Measurements from ENCODE around the gene EMC6.

Gene EMC6

DNA sequence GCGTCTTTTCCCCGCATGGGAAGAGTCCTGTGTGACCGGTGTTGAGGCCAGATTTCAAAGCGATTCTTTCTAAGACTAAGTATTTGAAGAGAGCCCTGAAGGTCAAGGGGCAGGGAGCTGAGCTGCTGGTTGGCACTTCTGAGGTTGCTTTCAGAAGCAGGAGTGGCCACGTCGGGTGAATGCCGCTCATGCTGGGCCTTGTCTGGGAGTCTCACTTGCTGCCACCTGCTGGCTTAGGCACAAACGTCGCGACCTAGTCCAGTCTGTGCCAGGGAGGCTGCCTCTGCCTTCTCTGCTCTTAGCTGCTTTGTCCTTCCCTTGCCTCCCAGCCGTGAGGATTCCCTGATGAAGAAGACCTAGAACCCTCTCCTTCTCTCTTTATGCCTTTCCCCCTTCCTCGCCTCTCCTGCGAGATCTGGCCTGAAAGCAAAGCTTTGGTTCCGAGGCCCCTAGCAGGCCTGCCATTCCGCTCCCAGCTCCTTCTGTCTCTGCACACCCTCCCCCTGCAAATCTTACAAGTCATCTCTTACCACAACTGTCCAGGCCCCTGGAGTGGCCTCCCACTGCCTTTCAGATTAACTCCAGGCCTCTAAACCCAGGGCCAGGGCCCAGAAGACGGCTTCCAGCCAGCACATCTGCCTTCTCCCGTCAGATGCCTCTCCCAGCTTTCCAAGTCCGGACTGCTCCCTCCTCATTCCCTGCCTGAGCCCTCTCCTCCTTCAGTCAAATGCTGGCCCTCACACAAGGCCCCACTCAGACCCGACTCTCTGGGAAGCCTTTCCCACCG is 20.6 kb upstream of the EMC6 start:
- peak; percentile 29 for DNase-seq (ENCODE audit: low read depth, low spot score)
- H3K4me3 ChIP-seq (ENCODE audit: low read length): no peak overlapping the region

DNA sequence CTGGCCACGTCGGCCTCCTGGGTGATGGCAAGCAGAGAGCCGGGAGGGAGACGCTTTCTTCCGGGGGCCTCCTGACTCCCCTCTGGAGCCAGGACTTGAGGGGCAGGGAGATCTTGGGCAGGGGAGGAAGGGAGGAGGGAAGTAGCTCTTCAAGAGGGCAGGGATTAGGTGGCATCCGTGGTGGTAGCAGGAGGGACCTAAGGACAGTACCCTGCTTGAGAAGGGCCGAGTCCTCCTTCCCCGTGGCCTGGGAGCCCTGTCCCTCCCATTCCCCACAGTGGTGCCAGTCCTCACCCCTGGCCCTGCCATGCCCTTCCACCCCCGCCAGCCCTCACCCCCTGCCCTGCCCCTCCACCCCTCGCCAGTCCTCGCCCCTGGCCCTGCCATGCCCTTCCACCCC is 12.8 kb upstream of the EMC6 start:
- DNase-seq (ENCODE audit: low read depth, low spot score): no peak
- H3K4me3 ChIP-seq (ENCODE audit: low read length): no peak overlapping the region

DNA sequence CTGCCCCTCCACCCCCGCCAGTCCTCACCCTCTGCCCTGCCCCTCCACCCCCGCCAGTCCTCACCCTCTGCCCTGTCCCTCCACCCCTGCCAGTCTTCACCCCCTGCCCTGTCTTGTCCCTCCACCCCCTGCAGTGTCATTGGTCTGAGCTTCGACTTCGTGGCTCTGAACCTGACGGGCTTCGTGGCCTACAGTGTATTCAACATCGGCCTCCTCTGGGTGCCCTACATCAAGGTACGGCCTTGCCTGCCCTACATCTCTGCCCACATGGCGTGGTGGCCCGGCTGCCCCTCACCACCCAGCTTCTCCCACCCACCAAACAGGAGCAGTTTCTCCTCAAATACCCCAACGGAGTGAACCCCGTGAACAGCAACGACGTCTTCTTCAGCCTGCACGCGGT is 12.3 kb upstream of the EMC6 start:
- no peak overlapping the region for H3K4me3 ChIP-seq (ENCODE audit: low read length)

DNA sequence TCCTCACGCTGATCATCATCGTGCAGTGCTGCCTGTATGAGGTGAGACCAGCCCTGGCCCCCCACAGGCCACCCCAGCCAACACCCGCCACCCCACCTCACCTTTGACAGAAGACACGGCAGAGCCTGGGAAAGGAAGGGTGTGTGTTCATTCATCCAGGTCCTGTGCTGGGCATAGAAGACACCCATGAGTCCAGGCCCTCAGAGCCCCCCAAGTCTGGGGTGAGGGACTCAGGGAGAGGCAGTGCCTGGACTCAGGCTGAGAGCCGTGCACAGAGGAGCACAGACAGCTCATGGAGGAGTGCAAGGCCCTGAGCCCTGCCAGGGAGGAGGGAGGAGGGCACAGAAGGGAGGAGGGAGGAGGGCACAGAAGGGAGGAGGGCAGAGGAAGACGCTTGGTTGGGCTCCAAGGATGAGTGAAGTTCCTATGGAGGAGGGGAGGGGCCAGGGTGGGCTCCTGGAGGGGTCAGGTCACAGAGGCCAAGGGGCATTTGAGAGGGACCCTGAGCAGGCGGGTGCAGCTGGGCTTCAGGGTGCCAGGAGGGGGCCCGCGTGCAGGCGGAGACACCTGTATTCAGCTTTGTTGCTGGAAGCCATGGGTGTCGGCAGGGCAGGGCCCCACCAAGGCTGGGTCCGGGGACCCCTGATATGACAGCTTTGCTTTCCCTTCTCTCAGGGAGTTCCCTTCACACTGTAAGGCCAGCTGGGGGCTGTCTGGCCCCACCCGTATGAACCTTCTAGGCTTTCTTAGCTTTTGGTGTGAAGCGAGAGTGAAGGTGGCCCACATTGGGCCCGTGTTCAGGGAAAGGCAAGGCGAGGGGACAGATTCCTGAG is 11.6 kb upstream of the EMC6 start:
- H3K4me3 ChIP-seq (ENCODE audit: low read length): no peak overlapping the region
- no peak for DNase-seq (ENCODE audit: low read depth, low spot score)

More for the DNA sequence above, 12.3 kb upstream of the EMC6 start:
- DNase-seq (ENCODE audit: low read depth, low spot score): no peak

DNA sequence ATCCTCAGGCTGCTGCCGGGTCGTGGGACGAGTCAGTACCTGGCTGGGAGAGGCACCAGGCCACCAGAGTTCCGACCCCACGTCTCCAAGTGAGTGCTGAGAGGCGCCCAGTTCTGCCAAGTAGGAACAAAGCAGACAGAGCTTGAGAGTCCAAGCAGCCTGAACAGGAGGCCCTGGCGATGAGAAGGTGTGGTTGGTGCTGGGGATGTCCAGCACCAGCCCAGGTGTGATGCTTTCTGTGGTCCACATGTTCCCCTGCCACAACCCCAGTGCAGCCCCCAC is 11.1 kb upstream of the EMC6 start:
- no peak for DNase-seq (ENCODE audit: low read depth, low spot score)
- H3K4me3 ChIP-seq (ENCODE audit: low read length): no peak overlapping the region

DNA sequence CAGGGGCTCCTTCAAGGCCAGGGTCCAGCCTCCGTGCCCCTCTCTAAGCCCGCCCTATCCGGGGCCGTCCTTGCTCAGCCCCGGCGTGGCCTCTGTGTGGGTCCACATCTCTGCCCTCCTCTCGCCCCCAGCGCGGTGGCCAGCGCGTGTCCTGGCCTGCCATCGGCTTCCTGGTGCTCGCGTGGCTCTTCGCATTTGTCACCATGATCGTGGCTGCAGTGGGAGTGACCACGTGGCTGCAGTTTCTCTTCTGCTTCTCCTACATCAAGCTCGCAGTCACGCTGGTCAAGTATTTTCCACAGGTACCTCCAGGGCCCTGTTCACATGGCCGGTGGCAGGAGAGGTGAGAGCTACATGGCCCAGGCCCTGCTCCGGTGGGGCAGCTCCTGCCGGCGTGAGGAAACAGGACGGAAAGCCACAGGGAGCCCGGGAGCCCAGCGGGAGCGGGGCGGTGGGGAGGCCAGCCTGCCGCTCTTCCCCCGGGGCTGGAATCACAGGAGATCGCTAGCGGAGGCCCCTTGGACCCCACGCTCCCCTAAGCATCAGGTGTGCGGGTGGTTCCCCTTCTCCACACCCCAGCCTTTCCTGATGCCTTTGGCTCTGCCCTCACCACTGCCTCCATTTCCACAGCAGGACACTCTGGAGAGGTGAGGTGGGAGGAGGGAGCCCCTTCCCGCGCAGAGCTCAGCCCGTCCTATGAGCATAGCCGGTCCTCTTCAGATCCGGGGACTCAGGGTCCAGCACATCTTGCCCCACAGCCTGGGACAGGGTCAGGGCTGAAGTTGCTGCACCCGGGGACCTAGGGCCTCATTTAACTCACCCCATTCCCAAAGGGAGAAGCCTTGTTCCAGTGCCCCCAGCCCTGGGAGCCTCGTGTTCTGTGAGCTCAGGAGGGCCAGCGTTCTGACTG is 10.5 kb upstream of the EMC6 start:
- no peak overlapping the region for H3K4me3 ChIP-seq (ENCODE audit: low read length)
- DNase-seq (ENCODE audit: low read depth, low spot score): no peak

DNA sequence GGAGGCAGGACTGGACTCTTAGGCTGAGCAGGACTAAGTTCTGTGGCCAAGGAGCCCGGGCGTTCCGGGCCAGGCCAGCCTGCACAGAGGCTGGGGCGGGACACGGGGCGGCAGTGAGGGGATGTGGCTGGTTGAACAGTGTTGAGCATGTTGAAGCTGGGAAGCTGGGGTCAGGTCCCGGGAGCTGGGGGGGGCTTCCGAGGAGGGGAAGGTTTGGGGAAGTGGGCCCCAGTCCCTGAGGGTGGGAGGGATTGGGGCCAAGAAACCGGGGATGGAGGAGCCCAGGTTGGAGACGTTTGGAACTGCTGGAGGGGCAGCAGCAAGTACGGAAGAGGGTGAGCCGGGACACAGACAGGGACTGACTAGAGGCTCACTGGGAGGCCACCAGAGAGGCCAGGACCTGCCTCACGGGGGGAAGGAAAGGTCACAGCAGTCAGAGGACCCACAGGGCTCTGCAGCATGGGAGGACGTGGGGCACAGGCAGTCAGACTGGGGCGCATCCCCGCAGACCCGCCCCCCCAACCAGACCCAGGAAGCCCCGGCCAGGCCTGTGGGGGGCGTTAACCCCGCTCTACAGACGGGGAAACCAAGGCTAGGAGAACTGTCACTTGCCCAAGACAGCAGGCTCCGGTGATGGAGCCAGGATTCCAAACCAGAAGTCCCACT is 9.7 kb upstream of the EMC6 start:
- DNase-seq (ENCODE audit: low read depth, low spot score): no peak
- no peak overlapping the region for H3K4me3 ChIP-seq (ENCODE audit: low read length)

DNA sequence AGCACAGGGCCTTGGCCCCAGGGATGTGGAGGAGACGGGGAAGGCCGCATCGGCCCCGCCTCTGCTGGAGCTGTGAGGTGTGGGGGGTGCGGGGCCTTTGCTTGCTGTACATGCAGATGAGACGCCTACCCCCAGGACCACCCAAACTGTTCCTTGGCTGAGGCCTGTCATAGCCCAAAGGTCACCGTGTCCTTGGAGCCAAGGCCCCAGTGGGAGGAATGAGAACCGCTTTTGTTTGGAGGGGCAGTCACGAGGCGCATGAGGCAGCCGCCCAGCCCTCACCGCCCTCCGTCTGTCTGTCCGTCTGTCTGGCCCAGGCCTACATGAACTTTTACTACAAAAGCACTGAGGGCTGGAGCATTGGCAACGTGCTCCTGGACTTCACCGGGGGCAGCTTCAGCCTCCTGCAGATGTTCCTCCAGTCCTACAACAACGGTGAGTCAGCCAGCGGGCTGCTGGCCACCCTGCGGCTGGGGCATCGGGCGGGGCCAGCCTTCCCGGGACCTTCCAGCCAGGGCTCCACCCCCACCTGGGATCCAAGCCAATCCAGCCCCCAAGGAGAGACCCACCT is 9.0 kb upstream of the EMC6 start:
- H3K4me3 ChIP-seq (ENCODE audit: low read length): no peak overlapping the region
- DNase-seq (ENCODE audit: low read depth, low spot score): no peak

DNA sequence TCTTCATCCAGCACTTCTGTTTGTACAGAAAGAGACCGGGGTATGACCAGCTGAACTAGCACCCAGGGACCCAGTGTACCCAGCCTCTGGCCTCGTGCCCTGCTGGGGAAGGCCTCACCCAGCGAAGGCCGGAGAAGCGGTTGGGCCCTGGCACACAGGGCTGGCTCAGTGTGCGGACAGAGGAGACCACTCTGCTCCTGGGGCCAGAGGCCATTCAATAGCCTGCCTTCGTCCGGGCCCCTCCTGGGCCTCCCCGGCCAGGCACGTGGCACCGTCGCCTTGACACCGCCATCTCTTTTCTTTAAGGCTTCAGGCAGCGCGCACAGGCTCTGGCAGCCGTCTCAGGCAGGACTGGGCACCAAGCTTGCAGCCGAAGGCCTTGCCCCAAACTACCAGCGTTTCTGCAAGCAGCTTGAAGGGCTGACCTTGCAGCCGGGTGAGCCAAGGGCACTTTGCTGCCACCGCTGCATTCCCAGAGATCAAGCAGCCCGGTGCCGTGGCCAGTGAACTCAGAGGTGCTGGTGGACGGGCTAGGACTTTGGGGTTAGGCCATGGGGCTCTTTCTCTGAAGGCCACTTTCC is 8.2 kb upstream of the EMC6 start:
- DNase-seq (ENCODE audit: low read depth, low spot score): no peak
- H3K4me3 ChIP-seq (ENCODE audit: low read length): no peak overlapping the region

DNA sequence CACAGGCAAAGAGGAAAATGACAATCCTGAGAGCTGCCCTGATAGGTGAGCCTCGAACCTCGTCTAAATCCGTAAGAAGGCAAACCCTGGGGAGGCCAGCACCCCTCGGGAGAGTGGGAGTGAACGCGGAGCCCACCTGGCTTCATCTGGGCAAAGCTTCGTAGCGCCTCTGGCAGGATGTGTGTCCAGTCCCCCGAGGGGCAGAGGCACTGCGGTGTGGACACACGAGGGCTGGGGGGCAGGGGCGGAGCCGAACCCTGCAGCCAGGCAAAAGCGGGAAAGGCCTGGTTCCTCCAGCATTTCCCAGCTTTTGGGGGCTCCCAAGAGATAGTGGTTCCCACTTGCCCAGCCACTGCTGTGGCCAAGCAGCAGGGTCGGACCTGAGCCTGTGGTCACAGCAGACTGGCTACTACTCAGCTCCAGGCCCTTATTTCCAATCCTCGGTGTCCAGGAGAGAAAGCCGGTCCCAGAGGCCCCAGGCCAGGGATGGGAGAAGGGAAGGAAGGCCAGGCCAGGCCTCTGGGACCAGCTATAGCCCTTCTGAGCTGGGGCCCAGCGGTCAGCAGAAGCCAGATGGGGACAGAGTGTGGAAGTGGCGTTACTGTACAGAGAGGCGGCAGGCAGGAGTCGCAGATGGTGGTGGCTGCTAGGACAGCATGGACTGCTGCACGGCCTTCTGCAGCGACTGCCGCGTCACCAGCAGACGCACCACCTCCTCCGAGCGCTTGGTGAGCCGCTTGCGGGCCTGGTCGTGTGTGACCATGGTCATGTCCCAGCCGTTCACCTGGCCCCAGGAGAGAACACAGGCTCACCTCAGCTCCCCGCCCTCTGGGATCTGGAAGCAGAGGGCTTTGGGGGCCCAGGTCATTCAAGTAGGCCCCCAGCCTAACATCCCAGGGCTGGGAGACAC is 5.3 kb upstream of the EMC6 start:
- no peak overlapping the region for H3K4me3 ChIP-seq (ENCODE audit: low read length)
- DNase-seq (ENCODE audit: low read depth, low spot score): no peak

DNA sequence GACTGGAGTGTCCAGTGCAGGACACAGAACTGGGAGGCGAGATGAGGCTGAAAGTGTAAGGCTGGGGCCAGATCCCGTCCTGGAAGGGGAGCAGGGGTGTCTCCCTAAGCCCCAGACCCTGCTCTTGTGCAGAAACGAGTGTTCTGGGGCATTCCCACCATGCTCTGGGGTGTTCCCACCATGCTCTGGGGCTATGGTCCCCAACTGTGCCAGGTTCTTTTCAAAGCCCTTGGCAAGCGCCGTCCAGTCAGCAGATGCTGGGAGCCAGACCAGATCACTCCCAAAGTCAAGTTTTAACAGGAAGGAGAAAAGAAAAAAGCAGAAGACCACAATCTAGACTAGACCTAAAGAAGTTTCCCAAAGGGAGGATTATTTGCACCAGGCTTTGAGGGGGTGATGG is 2.8 kb upstream of the EMC6 start:
- H3K4me3 ChIP-seq (ENCODE audit: low read length): no peak overlapping the region
- no peak for DNase-seq (ENCODE audit: low read depth, low spot score)

DNA sequence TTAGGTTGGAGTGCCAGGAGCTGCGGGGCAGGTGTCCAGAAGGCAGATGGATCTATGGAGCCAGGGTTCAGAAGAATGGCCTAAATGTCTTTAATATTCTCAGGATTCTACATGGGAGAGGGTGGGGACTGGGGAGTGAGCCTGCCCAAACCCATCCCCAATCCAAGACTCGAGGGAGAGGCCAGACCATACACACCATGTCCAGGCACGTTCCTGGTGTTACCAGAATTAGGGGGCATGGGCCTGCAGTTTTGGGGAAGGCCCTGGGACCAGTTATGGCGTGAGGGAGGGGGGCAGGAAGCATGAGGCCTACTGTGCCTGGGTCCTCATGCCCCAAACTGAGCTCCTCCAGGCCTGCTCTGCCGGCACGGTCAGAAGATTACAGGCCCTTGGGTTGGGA is 2.1 kb upstream of the EMC6 start:
- H3K4me3 ChIP-seq (ENCODE audit: low read length): no peak overlapping the region
- DNase-seq (ENCODE audit: low read depth, low spot score): no peak

DNA sequence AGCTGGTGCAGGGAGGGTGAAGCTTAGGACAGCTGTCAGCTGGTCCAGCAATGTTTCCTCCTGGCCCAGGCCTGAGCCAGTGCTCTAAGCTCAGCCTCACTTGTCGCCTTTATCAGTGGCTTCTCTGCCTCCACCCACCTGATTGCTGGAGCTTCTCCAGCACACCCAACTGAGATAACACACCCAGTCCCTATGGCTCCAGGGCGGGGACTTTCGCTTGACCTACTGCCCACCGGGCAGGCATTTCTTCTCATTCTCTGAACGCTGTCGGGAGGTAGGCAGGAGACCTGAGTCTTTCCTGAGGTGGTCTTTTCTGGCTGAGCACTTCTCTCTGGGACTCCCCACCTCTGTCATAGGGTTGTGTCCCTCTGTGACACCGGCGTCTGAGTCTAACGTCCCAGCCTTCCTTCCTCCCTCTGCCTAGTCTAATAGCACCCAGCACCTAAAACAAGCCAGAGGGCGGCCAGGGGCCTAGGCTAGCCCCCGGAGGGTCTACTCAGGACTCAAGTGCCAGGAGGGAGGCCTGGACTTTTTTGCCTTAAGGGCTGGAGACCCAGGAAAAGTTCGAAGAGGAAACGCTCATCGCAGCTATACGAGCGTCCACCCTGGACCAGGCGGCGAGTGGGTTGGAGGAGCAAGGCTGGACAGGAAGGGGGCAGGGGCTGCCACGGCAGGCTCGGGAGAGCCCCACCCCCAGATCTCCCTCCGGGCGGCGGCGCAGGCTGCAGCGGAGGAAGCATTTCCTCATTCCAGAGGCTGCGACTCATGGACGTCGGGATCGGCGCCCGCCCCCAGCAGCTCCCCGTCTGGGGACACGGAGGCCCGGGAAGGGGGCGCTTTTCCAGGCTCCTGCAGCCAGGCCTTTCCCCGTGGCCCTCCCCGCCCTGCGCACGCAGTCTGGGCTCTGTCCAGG is 990 bp upstream of the EMC6 start:
- H3K4me3 ChIP-seq (ENCODE audit: low read length): peak overlapping the region; percentile 88
- DNase-seq (ENCODE audit: low read depth, low spot score): no peak

DNA sequence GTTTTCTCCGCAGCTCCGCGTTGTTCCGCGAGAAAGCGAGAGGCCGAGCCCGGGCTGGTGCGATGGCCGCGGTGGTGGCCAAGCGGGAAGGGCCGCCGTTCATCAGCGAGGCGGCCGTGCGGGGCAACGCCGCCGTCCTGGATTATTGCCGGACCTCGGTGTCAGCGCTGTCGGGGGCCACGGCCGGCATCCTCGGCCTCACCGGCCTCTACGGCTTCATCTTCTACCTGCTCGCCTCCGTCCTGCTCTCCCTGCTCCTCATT is 404 bp downstream of the EMC6 start:
- H3K4me3 ChIP-seq (ENCODE audit: low read length): peak overlapping the region; percentile 88
- no peak for DNase-seq (ENCODE audit: low read depth, low spot score)

DNA sequence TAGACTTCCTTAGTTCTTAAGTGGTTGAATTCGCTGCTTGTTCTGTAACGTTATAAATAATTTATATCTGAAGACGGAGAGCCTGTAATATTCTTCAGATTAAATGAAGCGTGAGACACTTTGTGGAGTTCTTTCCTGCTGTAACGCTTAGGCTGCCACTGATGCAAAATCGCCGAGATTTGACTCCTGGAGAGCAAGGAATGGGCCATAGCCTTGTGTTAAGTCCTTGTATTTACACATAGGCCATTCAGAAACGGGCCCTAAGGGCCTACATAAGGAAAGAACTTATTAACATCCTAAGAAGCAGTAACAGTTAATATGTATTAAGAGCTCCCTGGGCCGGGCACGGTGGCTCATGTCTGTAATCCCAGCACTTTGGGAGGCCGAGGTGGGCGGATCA is 936 bp downstream of the EMC6 start:
- no peak for DNase-seq (ENCODE audit: low read depth, low spot score)
- H3K4me3 ChIP-seq (ENCODE audit: low read length): peak overlapping the region; percentile 88

DNA sequence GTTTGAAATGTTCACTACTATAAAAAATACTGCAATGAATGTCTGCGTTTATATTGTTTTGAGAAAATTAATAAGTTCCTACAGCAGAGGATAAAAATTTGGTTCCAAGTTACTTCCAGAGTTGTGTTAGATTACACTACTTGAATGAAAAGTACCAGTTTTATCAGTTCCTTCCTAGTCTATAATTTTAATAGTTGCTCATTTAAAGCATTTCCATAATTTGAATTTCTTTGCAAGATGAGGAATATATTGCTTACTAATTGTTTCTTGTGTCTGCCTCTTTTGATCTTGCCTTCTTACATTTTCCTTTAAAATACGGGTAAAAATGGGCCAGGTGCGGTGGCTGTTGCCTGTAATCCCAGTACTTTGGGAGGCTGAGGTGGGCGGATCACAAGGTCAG is 4.0 kb downstream of the EMC6 start:
- no peak overlapping the region for H3K4me3 ChIP-seq (ENCODE audit: low read length)
- no peak for DNase-seq (ENCODE audit: low read depth, low spot score)

DNA sequence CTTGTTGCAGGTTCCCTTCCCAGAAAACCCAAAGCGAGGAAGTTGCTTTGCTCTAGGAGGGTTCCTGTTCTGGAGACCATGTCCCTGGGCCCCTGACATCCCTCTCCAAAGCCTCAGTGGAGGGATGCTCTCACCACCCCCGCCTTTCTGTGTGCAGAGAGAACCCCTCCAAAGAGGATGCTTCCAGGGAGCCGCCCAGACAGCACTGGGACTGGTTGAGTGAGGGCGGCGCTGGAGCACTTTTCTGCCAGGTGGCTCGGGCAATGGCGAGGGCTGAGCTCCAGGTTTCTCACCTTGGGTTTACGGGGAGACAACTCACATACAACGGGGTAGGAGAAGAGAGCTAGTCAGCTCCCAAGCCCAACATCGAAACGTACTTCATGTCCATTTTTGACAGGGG is 7.3 kb downstream of the EMC6 start:
- no peak for DNase-seq (ENCODE audit: low read depth, low spot score)
- H3K4me3 ChIP-seq (ENCODE audit: low read length): no peak overlapping the region

All from Jurkat, Clone E6-1 (cell line).